Fibroblast of lung (primary cell): ENCODE measurements around the gene CLIC4.

Source experiments
- CTCF ChIP-seq, 2 donors: IDR thresholded peaks in 1 of 2; conservative IDR thresholded peaks in 1 of 2; 1 replicate in 1 of 2; 2 replicates in 1 of 2; pipeline ENCODE4 v1.5.1; 2011 to 2012; ENCODE audit warnings: low read length in 2 of 2, control low read depth in 1 of 2, inconsistent platforms in 1 of 2, low read depth in 1 of 2, mild to moderate bottlenecking in 1 of 2
- EZH2 ChIP-seq: IDR thresholded peaks from 2 replicates; pipeline ENCODE4 v1.5.1; 2012; ENCODE audit warnings: low read length, control low read depth, mild to moderate bottlenecking; ENCODE audit errors: missing control alignments

- TF ChIP-seq EZH2 (no peak), CTCF (conservative IDR thresholded peaks at IDR 0.05 in 1 of 2, IDR thresholded peaks at IDR 0.05 in 1 of 2; ENCODE audit: low read depth in 1 of 2, low read length in 2 of 2) (no peak)
These were observed 117.7 kb downstream of the CLIC4 start for GRCh38 chr1:24862775-24863483.
